ENCODE data around the gene DLST.

- TF ChIP-seq POLR2AphosphoS5 (IDR thresholded peaks at IDR 0.05), result no peak
- TF ChIP-seq, protein P1, sequence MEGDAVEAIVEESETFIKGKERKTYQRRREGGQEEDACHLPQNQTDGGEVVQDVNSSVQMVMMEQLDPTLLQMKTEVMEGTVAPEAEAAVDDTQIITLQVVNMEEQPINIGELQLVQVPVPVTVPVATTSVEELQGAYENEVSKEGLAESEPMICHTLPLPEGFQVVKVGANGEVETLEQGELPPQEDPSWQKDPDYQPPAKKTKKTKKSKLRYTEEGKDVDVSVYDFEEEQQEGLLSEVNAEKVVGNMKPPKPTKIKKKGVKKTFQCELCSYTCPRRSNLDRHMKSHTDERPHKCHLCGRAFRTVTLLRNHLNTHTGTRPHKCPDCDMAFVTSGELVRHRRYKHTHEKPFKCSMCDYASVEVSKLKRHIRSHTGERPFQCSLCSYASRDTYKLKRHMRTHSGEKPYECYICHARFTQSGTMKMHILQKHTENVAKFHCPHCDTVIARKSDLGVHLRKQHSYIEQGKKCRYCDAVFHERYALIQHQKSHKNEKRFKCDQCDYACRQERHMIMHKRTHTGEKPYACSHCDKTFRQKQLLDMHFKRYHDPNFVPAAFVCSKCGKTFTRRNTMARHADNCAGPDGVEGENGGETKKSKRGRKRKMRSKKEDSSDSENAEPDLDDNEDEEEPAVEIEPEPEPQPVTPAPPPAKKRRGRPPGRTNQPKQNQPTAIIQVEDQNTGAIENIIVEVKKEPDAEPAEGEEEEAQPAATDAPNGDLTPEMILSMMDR (IDR thresholded peaks at IDR 0.05), result no peak
- TF ChIP-seq EP300 (IDR thresholded peaks at IDR 0.05), result no peak
Measured at GRCh38 chr14:74892745-74893144, 11.0 kb downstream of the DLST start.
